ENCODE data around the gene DHRSX. TPM values are rescaled to one million over a fixed set of nuclear protein-coding genes. Genes with fewer than 3 reads are reported as not detected.

The DHRSX gene
- total RNA-seq, 1 donor from 2014 or later = 42.2 TPM

DNA sequence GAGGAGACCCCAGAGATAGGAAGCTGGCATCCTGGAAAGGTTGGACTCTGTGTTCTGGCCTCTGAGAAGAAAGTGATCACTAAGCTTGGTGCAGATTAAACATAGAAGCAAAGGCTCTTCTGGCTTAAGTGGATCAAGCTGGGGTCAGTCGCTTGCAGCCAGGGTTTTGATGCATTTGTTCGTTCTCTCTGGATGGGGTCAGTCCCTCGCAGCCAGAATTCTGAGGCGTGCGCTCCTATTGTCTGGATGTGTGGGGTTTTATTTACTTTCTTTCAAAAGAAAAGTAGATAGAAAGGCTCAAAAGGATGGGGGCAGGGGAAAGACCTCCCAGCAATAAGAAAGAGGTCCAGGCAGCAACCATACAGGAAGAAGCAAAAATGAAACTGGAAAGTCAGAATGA is 152.6 kb downstream of the DHRSX start:
- no peaks in the 10 kb centered on the region for H3K9me3 Mint-ChIP-seq (ENCODE audit: unreplicated experiment)
- peaks cover 26% of the 10 kb centered on the region for H3K4me1 Mint-ChIP-seq (ENCODE audit: unreplicated experiment)
- no peak overlapping the region for H3K4me3 Mint-ChIP-seq (ENCODE audit: unreplicated experiment)
- no peak for DNase-seq (ENCODE audit: extremely low spot score, unreplicated experiment)
- H3K27ac Mint-ChIP-seq (ENCODE audit: unreplicated experiment) = no peak overlapping the region
- H3K27me3 Mint-ChIP-seq (ENCODE audit: unreplicated experiment) = no peaks in the 10 kb centered on the region
- TF ChIP-seq, protein P1, sequence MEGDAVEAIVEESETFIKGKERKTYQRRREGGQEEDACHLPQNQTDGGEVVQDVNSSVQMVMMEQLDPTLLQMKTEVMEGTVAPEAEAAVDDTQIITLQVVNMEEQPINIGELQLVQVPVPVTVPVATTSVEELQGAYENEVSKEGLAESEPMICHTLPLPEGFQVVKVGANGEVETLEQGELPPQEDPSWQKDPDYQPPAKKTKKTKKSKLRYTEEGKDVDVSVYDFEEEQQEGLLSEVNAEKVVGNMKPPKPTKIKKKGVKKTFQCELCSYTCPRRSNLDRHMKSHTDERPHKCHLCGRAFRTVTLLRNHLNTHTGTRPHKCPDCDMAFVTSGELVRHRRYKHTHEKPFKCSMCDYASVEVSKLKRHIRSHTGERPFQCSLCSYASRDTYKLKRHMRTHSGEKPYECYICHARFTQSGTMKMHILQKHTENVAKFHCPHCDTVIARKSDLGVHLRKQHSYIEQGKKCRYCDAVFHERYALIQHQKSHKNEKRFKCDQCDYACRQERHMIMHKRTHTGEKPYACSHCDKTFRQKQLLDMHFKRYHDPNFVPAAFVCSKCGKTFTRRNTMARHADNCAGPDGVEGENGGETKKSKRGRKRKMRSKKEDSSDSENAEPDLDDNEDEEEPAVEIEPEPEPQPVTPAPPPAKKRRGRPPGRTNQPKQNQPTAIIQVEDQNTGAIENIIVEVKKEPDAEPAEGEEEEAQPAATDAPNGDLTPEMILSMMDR (IDR thresholded peaks at IDR 0.05) = no peak
- H3K36me3 Mint-ChIP-seq (ENCODE audit: unreplicated experiment) = peaks cover 9% of the 10 kb centered on the region

DNA sequence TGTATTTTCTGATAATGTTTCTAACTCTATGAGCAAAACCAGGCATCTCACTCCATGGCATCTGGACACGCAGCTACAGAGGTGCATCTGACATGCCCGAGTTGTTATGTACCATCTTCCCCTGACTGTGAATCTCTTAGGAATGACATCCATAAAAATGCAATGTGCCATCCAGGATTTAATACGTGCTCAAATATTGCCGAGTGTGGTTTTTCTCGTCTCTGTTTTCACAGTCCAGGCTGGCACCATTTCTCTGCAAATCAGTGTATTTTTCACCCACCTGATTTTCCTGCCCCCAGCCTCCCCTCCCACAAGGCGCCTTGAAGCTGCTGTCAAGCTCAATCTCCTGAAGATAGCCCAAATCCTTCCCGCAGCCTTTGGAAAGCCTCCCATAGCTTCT is 154.6 kb downstream of the DHRSX start:
- Mint-ChIP-seq H3K4me1 (ENCODE audit: unreplicated experiment) (peaks cover 17% of the 10 kb centered on the region), H3K36me3 (ENCODE audit: unreplicated experiment) (peaks cover 9% of the 10 kb centered on the region), H3K9me3 (ENCODE audit: unreplicated experiment) (no peaks in the 10 kb centered on the region), H3K27ac (ENCODE audit: unreplicated experiment) (no peak overlapping the region), H3K27me3 (ENCODE audit: unreplicated experiment) (no peaks in the 10 kb centered on the region), H3K4me3 (ENCODE audit: unreplicated experiment) (no peak overlapping the region)
- TF ChIP-seq, protein P1 (IDR thresholded peaks at IDR 0.05) = no peak
- no peak for DNase-seq (ENCODE audit: extremely low spot score, unreplicated experiment)

DNA sequence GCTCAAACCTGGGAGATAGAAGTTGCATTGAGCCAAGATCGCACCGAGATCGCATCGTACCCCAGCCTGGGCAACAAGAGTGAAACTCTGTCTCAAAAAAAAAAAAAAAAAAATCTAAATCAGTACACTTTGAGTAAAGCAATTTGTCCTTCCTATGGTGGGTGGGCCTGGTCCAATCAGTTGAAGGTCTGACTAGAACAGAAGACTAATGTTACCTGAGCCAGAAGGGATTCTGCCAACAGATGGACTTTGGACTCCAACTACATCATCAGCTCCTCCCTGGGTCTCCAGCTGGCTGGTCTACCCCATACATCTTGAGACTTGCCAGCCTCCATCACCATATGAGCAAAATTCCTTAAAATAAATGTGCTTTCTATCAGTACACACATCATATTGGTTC is 155.2 kb downstream of the DHRSX start:
- Mint-ChIP-seq H3K27me3 (ENCODE audit: unreplicated experiment) (no peaks in the 10 kb centered on the region), H3K4me1 (ENCODE audit: unreplicated experiment) (peaks cover 16% of the 10 kb centered on the region), H3K27ac (ENCODE audit: unreplicated experiment) (no peak overlapping the region), H3K4me3 (ENCODE audit: unreplicated experiment) (no peak overlapping the region), H3K9me3 (ENCODE audit: unreplicated experiment) (no peaks in the 10 kb centered on the region), H3K36me3 (ENCODE audit: unreplicated experiment) (peaks cover 11% of the 10 kb centered on the region)
- DNase-seq (ENCODE audit: extremely low spot score, unreplicated experiment) = no peak
- TF ChIP-seq, protein P1 (IDR thresholded peaks at IDR 0.05) = no peak

DNA sequence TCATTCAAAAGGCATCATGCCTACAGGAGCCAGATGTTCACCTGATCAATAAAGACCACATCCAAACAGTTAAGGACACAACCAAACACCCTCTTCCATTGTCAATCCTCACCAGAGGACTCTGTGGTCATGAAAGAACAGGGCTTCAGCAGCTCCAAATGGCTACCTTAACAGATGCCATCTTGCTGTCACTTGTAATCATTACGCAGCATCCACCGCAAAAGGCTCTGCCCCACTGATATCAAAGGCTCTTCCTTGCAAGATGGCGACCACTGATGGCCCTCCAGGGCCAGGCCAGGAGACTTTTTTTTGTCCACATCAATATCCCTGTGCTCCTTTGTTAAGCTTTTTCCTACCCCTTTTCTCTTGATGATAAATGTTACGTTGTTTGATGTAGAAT is 157.4 kb downstream of the DHRSX start:
- H3K36me3 Mint-ChIP-seq (ENCODE audit: unreplicated experiment) = peaks cover 22% of the 10 kb centered on the region
- peaks cover 5% of the 10 kb centered on the region for H3K9me3 Mint-ChIP-seq (ENCODE audit: unreplicated experiment)
- TF ChIP-seq, protein P1 (IDR thresholded peaks at IDR 0.05) = no peak
- H3K27me3 Mint-ChIP-seq (ENCODE audit: unreplicated experiment) = no peaks in the 10 kb centered on the region
- no peak overlapping the region for H3K4me3 Mint-ChIP-seq (ENCODE audit: unreplicated experiment)
- no peak overlapping the region for H3K27ac Mint-ChIP-seq (ENCODE audit: unreplicated experiment)
- DNase-seq (ENCODE audit: extremely low spot score, unreplicated experiment) = no peak
- peaks cover 14% of the 10 kb centered on the region for H3K4me1 Mint-ChIP-seq (ENCODE audit: unreplicated experiment)

DNA sequence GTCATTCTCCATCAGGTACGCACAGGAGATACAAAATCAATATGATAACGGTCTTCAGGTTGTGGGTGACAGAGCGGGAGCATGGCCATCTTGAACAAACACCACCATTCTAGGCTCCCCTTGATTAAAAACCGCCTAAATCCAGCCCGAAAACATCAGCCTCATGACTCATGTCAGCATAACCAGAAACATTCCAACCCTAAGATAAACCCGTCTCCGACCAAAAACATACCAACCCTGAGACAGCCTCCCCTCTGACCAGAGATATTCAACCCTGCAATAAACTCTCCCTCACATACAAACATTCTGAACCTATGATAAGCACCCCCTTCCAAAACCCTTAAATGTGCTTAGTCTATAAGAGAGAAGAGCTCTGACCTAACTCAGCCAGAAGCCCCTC is 157.9 kb downstream of the DHRSX start:
- H3K36me3 Mint-ChIP-seq (ENCODE audit: unreplicated experiment) = peaks cover 22% of the 10 kb centered on the region
- H3K4me3 Mint-ChIP-seq (ENCODE audit: unreplicated experiment) = no peak overlapping the region
- H3K4me1 Mint-ChIP-seq (ENCODE audit: unreplicated experiment) = peaks cover 14% of the 10 kb centered on the region
- TF ChIP-seq, protein P1 (IDR thresholded peaks at IDR 0.05) = no peak
- no peaks in the 10 kb centered on the region for H3K27me3 Mint-ChIP-seq (ENCODE audit: unreplicated experiment)
- peak overlapping the region; percentile 82 for H3K27ac Mint-ChIP-seq (ENCODE audit: unreplicated experiment)
- peaks cover 5% of the 10 kb centered on the region for H3K9me3 Mint-ChIP-seq (ENCODE audit: unreplicated experiment)
- DNase-seq (ENCODE audit: extremely low spot score, unreplicated experiment) = no peak

Data from osteocyte (in vitro differentiated cells).